ENCODE results near the gene YAE1. TPM values are rescaled to one million over a fixed set of nuclear protein-coding genes. Genes with fewer than 3 reads are reported as not detected.

Gene YAE1
- polyA plus RNA-seq, 1 of the 3 experiments (the other 2 are of a cell fraction), result 30.7 TPM

DNA sequence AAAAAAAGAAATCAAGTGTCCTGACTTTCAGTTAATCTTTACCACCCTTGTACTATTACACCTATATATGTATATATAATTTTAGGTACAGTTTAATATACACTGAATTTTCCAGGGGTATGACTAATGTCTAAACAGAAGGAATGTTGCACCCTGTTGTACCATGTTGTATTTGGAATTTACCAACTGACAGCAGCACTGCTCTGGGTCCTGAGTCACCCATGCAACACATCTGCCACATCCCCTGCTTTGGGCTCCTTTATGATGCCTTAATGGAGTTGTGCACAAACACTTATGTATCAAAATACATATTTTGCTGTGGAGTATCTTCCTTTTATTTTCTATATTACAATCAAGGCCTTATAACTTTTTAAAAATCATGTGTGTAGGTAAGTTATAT lies 21.2 kb downstream of the YAE1 start:
- no peaks in the 10 kb centered on the region for H4K20me1 ChIP-seq (ENCODE audit: insufficient read depth)
- H3K27ac ChIP-seq (ENCODE audit: low read depth in 2 of 2, low read length in 1 of 2), result no peak overlapping the region
- no peak overlapping the region for H3K9ac ChIP-seq
- no peaks in the 10 kb centered on the region for H3K79me2 ChIP-seq (ENCODE audit: insufficient read depth)
- ChIA-PET POLR2A (no interaction called here), CTCF (interaction anchor here (1.2 kb wide), 1 partner anchor 309 kb away, joined by 3 read pairs; no protein-coding TSS in a partner anchor)
- H3K4me2 ChIP-seq, result no peak overlapping the region
- DNase-seq, result no peak
- H3K36me3 ChIP-seq (replicated peaks in 1 of 2; ENCODE audit: control insufficient read depth in 1 of 2, insufficient read depth in 2 of 2, low read length in 1 of 2), result no peaks in the 10 kb centered on the region
- peaks cover 0 to 11% of the 10 kb centered on the region in 2 experiments; a peak in 2 of 4 replicates for H3K4me1 ChIP-seq (ENCODE audit: control insufficient read depth in 1 of 2, insufficient read depth in 2 of 2, low read depth in 1 of 2, low read length in 1 of 2)
- H3F3A ChIP-seq (replicated peaks; ENCODE audit: insufficient read depth), result peaks cover 41% of the 10 kb centered on the region
- H3K27me3 ChIP-seq (ENCODE audit: insufficient read depth), result no peaks in the 10 kb centered on the region
- no peak overlapping the region for H3K4me3 ChIP-seq (ENCODE audit: low read depth in 2 of 2, low read length in 1 of 2)
- H3K9me2 ChIP-seq, result no peaks in the 10 kb centered on the region
- TF ChIP-seq TCF12 (IDR thresholded peaks at IDR 0.05) (peak; percentile 16; the same call in 1 of the 2 replicates), FOSL2 (IDR thresholded peaks at IDR 0.05; ENCODE audit: borderline replicate concordance, low read depth) (peak; percentile 16; the same call in 1 of the 2 replicates), MXI1 (IDR thresholded peaks at IDR 0.05; ENCODE audit: low read depth, low read length) (no peak), RFX5 (IDR thresholded peaks at IDR 0.05; ENCODE audit: low read length) (no peak)
- no peaks in the 10 kb centered on the region for H3K9me3 ChIP-seq
- no peak overlapping the region for H2AFZ ChIP-seq (ENCODE audit: low read depth)

DNA sequence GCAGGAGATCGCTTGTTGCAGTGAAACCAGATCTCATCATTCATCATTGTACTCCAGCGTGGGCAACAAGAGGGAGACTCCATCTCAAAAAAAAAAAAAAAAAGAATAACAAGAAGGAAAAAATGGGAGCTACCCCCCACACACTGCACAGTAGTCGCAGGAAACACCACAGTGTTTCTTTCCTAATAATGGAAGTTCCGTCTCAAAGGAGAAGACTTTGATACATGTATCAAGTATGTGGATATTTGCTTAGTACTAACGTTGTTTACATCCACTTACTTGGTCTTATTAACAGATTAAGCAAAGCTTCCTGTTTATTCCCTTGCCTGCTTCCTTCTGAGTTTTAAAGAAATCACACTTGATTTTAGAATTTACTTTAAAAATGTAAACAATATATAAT lies 22.2 kb downstream of the YAE1 start:
- ChIA-PET CTCF (interaction anchor here (1.2 to 3.1 kb wide), 3 partner anchors 9 to 308 kb away, joined by 3 to 35 read pairs (median 11); no protein-coding TSS in a partner anchor), POLR2A (no interaction called here)
- Histone ChIP-seq H3K27ac (ENCODE audit: low read depth in 2 of 2, low read length in 1 of 2) (no peak overlapping the region; a peak in 1 of 4 replicates), H3K36me3 (replicated peaks in 1 of 2; ENCODE audit: control insufficient read depth in 1 of 2, insufficient read depth in 2 of 2, low read length in 1 of 2) (no peaks in the 10 kb centered on the region), H3K9me2 (no peaks in the 10 kb centered on the region), H3K4me3 (ENCODE audit: low read depth in 2 of 2, low read length in 1 of 2) (no peak overlapping the region), H3F3A (replicated peaks; ENCODE audit: insufficient read depth) (peaks cover 51% of the 10 kb centered on the region), H2AFZ (ENCODE audit: low read depth) (no peak overlapping the region), H3K9me3 (no peaks in the 10 kb centered on the region), H3K79me2 (ENCODE audit: insufficient read depth) (no peaks in the 10 kb centered on the region), H3K4me2 (no peak overlapping the region), H4K20me1 (ENCODE audit: insufficient read depth) (no peaks in the 10 kb centered on the region), H3K27me3 (ENCODE audit: insufficient read depth) (no peaks in the 10 kb centered on the region), H3K9ac (no peak overlapping the region), H3K4me1 (ENCODE audit: control insufficient read depth in 1 of 2, insufficient read depth in 2 of 2, low read depth in 1 of 2, low read length in 1 of 2) (peaks cover 0 to 11% of the 10 kb centered on the region in 2 experiments; a peak in 2 of 4 replicates)
- WGBS (ENCODE audit: low lambda C conversion rate), result 89% methylated on average over 5 of the region's 5 CpGs
- TF ChIP-seq GABPA (IDR thresholded peaks at IDR 0.05; ENCODE audit: low read depth) (no peak), SMC3 (IDR thresholded peaks at IDR 0.05; ENCODE audit: low read depth, low read length) (no peak), NFIC (IDR thresholded peaks at IDR 0.05; ENCODE audit: borderline replicate concordance) (no peak), MEF2A (IDR thresholded peaks at IDR 0.05; ENCODE audit: borderline replicate concordance, low read depth) (no peak), RXRA (IDR thresholded peaks at IDR 0.05; ENCODE audit: borderline replicate concordance, low read depth) (no peak), MXI1 (IDR thresholded peaks at IDR 0.05; ENCODE audit: low read depth, low read length) (no peak), SIN3A (IDR thresholded peaks at IDR 0.05; ENCODE audit: borderline replicate concordance, low read depth, low read length) (no peak), EP300 (IDR thresholded peaks at IDR 0.05; ENCODE audit: borderline replicate concordance in 1 of 2, low read depth in 1 of 2, low read length in 1 of 2) (no peak)
- TF ChIP-seq, protein P1, sequence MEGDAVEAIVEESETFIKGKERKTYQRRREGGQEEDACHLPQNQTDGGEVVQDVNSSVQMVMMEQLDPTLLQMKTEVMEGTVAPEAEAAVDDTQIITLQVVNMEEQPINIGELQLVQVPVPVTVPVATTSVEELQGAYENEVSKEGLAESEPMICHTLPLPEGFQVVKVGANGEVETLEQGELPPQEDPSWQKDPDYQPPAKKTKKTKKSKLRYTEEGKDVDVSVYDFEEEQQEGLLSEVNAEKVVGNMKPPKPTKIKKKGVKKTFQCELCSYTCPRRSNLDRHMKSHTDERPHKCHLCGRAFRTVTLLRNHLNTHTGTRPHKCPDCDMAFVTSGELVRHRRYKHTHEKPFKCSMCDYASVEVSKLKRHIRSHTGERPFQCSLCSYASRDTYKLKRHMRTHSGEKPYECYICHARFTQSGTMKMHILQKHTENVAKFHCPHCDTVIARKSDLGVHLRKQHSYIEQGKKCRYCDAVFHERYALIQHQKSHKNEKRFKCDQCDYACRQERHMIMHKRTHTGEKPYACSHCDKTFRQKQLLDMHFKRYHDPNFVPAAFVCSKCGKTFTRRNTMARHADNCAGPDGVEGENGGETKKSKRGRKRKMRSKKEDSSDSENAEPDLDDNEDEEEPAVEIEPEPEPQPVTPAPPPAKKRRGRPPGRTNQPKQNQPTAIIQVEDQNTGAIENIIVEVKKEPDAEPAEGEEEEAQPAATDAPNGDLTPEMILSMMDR (IDR thresholded peaks at IDR 0.05), result no peak
- TF ChIP-seq, protein P2, sequence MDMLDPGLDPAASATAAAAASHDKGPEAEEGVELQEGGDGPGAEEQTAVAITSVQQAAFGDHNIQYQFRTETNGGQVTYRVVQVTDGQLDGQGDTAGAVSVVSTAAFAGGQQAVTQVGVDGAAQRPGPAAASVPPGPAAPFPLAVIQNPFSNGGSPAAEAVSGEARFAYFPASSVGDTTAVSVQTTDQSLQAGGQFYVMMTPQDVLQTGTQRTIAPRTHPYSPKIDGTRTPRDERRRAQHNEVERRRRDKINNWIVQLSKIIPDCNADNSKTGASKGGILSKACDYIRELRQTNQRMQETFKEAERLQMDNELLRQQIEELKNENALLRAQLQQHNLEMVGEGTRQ (IDR thresholded peaks at IDR 0.05; ENCODE audit: borderline replicate concordance, low read depth, low read length), result no peak
- TF ChIP-seq, protein P3, sequence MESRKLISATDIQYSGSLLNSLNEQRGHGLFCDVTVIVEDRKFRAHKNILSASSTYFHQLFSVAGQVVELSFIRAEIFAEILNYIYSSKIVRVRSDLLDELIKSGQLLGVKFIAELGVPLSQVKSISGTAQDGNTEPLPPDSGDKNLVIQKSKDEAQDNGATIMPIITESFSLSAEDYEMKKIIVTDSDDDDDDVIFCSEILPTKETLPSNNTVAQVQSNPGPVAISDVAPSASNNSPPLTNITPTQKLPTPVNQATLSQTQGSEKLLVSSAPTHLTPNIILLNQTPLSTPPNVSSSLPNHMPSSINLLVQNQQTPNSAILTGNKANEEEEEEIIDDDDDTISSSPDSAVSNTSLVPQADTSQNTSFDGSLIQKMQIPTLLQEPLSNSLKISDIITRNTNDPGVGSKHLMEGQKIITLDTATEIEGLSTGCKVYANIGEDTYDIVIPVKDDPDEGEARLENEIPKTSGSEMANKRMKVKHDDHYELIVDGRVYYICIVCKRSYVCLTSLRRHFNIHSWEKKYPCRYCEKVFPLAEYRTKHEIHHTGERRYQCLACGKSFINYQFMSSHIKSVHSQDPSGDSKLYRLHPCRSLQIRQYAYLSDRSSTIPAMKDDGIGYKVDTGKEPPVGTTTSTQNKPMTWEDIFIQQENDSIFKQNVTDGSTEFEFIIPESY (IDR thresholded peaks at IDR 0.05; ENCODE audit: borderline replicate concordance, low read depth), result no peak
- TF ChIP-seq, protein P4, sequence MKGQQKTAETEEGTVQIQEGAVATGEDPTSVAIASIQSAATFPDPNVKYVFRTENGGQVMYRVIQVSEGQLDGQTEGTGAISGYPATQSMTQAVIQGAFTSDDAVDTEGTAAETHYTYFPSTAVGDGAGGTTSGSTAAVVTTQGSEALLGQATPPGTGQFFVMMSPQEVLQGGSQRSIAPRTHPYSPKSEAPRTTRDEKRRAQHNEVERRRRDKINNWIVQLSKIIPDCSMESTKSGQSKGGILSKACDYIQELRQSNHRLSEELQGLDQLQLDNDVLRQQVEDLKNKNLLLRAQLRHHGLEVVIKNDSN (IDR thresholded peaks at IDR 0.05; ENCODE audit: borderline replicate concordance, low read depth), result no peak
- TF ChIP-seq, protein P5, sequence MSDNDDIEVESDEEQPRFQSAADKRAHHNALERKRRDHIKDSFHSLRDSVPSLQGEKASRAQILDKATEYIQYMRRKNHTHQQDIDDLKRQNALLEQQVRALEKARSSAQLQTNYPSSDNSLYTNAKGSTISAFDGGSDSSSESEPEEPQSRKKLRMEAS (IDR thresholded peaks at IDR 0.05; ENCODE audit: low read depth), result no peak
- TF ChIP-seq, protein P6, sequence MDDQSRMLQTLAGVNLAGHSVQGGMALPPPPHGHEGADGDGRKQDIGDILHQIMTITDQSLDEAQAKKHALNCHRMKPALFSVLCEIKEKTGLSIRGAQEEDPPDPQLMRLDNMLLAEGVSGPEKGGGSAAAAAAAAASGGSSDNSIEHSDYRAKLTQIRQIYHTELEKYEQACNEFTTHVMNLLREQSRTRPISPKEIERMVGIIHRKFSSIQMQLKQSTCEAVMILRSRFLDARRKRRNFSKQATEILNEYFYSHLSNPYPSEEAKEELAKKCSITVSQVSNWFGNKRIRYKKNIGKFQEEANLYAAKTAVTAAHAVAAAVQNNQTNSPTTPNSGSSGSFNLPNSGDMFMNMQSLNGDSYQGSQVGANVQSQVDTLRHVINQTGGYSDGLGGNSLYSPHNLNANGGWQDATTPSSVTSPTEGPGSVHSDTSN (IDR thresholded peaks at IDR 0.05), result no peak
- no peak for DNase-seq

All from SK-N-SH (cell line).